ENCODE measurements around the gene SCLY. TPM values are rescaled to one million over a fixed set of nuclear protein-coding genes. Genes with fewer than 3 reads are reported as not detected.

Gene SCLY
- polyA plus RNA-seq, 2 of the 4 experiments (the other 2 are of a cell fraction): 19.0 to 28.3 TPM

DNA sequence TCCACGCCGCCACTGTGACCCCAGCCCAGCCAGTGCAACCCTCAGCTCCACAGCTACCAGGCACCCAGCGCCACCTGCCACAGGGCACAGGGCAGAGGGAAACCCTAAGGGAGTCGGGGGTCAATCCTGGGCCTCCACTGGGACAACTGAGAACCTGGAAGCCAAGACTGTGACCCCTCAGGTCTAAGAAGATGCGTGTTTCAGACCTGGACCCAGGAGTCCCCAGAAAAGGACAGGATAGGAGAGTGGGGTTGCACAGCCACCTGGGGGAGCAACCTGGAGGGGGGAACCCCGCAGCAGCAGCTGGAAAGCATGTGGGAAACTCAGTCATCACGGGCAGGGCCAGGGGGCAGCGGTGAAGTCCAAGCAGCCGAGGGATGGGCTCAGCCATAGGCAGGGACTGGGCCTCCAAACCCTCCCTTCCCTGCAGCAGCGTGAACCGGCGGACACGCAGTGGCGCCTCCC lies 43.5 kb downstream of the SCLY start:
- 54% methylated on average over 4 of the region's 14 CpGs for WGBS (ENCODE audit: missing lambda C conversion rate)
- ATAC-seq: no peak
- ChIA-PET POLR2A (no interaction called here), CTCF (interaction anchor here (1.5 kb wide), 1 partner anchor 246 kb away, joined by 3 read pairs; no protein-coding TSS in a partner anchor)
- no peak for FAIRE-seq
- TF ChIP-seq USF2 (IDR thresholded peaks at IDR 0.05) (no peak), RFX5 (IDR thresholded peaks at IDR 0.05) (no peak)
- no peak overlapping the region for H3K27ac ChIP-seq
- no peaks in the 10 kb centered on the region for H3K4me1 ChIP-seq
- H3K9me3 ChIP-seq: no peaks in the 10 kb centered on the region
- DNase-seq (ENCODE audit: low read depth in 1 of 2, low spot score in 1 of 2): no peak
- H3K4me2 ChIP-seq: no peak overlapping the region
- H3K4me3 ChIP-seq: no peak overlapping the region

GRCh38 chr2:238104691-238105371 lies 44.0 kb downstream of the SCLY start:
- FAIRE-seq: no peak

GRCh38 chr2:238105506-238106338 lies 44.9 kb downstream of the SCLY start:
- TF ChIP-seq HOXA7 (CRISPR knock-in tag; IDR thresholded peaks at IDR 0.05) (no peak), ZFP36 (IDR thresholded peaks at IDR 0.05; ENCODE audit: borderline replicate concordance, partially characterized antibody) (no peak), CHD4 (IDR thresholded peaks at IDR 0.05; ENCODE audit: borderline replicate concordance) (no peak), MAZ (IDR thresholded peaks at IDR 0.05; ENCODE audit: borderline replicate concordance, low read depth, low read length) (no peak), TFCP2L1 (CRISPR knock-in tag; IDR thresholded peaks at IDR 0.05) (no peak), EHF (CRISPR knock-in tag; IDR thresholded peaks at IDR 0.05) (no peak), TP53 (CRISPR knock-in tag; IDR thresholded peaks at IDR 0.05) (no peak), CEBPB (IDR thresholded peaks at IDR 0.05) (no peak), CTCF (IDR thresholded peaks at IDR 0.05) (no peak), GATA3 (IDR thresholded peaks at IDR 0.05; ENCODE audit: borderline replicate concordance) (no peak), HDAC2 (IDR thresholded peaks at IDR 0.05) (no peak), ESRRA (IDR thresholded peaks at IDR 0.05; ENCODE audit: borderline replicate concordance, low read length) (no peak), NFE2L2 (conservative IDR thresholded peaks at IDR 0.05; ENCODE audit: low read length) (no peak), RCOR1 (IDR thresholded peaks at IDR 0.05; ENCODE audit: low read depth, low read length) (no peak), POLR2A (IDR thresholded peaks at IDR 0.05; ENCODE audit: low read length) (no peak), HOXB5 (CRISPR knock-in tag; IDR thresholded peaks at IDR 0.05) (no peak)
- TF ChIP-seq, protein P1, sequence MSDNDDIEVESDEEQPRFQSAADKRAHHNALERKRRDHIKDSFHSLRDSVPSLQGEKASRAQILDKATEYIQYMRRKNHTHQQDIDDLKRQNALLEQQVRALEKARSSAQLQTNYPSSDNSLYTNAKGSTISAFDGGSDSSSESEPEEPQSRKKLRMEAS (IDR thresholded peaks at IDR 0.05): no peak
- TF ChIP-seq, protein P2, sequence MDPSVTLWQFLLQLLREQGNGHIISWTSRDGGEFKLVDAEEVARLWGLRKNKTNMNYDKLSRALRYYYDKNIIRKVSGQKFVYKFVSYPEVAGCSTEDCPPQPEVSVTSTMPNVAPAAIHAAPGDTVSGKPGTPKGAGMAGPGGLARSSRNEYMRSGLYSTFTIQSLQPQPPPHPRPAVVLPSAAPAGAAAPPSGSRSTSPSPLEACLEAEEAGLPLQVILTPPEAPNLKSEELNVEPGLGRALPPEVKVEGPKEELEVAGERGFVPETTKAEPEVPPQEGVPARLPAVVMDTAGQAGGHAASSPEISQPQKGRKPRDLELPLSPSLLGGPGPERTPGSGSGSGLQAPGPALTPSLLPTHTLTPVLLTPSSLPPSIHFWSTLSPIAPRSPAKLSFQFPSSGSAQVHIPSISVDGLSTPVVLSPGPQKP (IDR thresholded peaks at IDR 0.05; ENCODE audit: low read depth, low read length): no peak
- TF ChIP-seq, protein P3, sequence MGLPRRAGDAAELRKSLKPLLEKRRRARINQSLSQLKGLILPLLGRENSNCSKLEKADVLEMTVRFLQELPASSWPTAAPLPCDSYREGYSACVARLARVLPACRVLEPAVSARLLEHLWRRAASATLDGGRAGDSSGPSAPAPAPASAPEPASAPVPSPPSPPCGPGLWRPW (IDR thresholded peaks at IDR 0.05): no peak
- Histone ChIP-seq H3K9me3 (no peaks in the 10 kb centered on the region), H3K4me1 (no peaks in the 10 kb centered on the region), H3K27ac (no peak overlapping the region), H3K4me2 (no peak overlapping the region), H3K4me3 (no peak overlapping the region)
- WGBS (ENCODE audit: missing lambda C conversion rate): 81% methylated on average over 21 of the region's 28 CpGs
- DNase-seq (ENCODE audit: low read depth in 1 of 2, low spot score in 1 of 2) (no peak), ATAC-seq (no peak), FAIRE-seq (no peak)
- CTCF ChIA-PET: interaction anchor here (1.5 kb wide), 1 partner anchor 247 kb away, joined by 3 read pairs; no protein-coding TSS in a partner anchor
- POLR2A ChIA-PET: no interaction called here

More at GRCh38 chr2:238104691-238105371, 44.0 kb downstream of the SCLY start:
- Histone ChIP-seq H3K4me2 (no peak overlapping the region), H3K27ac (no peak overlapping the region), H3K9me3 (no peaks in the 10 kb centered on the region), H3K4me1 (no peaks in the 10 kb centered on the region), H3K4me3 (no peak overlapping the region)
- ATAC-seq: no peak
- POLR2A ChIA-PET: no interaction called here
- WGBS (ENCODE audit: missing lambda C conversion rate): 60% methylated on average over 2 of the region's 21 CpGs
- TF ChIP-seq SREBF2 (IDR thresholded peaks at IDR 0.05) (no peak), ZNF302 (CRISPR knock-in tag; IDR thresholded peaks at IDR 0.05) (no peak), CTCF (IDR thresholded peaks at IDR 0.05) (no peak), PHF8 (IDR thresholded peaks at IDR 0.05; ENCODE audit: borderline replicate concordance, low read depth) (no peak)
- no peak for DNase-seq (ENCODE audit: low read depth in 1 of 2, low spot score in 1 of 2)
- CTCF ChIA-PET: interaction anchor here (1.5 kb wide), 1 partner anchor 246 kb away, joined by 3 read pairs; no protein-coding TSS in a partner anchor
